Fibroblast of skin of right biceps (primary cell): ENCODE results near the gene ARID1B.

Experiments
- DNase-seq: peaks from one replicate; pipeline ENCODE4 v3.0.0-alpha.2; 2013

Gene ARID1B

GRCh38 chr6:157198425-157199279 is 421.5 kb downstream of the ARID1B start:
- DNase-seq, result peak; percentile 24

- no peak for DNase-seq
Measured at GRCh38 chr6:157200117-157200516, 422.9 kb downstream of the ARID1B start.

GRCh38 chr6:157200611-157201010 is 423.4 kb downstream of the ARID1B start:
- no peak for DNase-seq

DNA sequence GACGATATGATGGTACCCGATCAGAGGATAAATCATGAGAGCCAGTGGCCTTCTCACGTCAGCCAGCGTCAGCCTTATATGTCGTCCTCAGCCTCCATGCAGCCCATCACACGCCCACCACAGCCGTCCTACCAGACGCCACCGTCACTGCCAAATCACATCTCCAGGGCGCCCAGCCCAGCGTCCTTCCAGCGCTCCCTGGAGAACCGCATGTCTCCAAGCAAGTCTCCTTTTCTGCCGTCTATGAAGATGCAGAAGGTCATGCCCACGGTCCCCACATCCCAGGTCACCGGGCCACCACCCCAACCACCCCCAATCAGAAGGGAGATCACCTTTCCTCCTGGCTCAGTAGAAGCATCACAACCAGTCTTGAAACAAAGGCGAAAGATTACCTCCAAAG is 423.9 kb downstream of the ARID1B start:
- no peak for DNase-seq

GRCh38 chr6:157203312-157203744 is 426.1 kb downstream of the ARID1B start:
- no peak for DNase-seq

GRCh38 chr6:157203764-157204163 is 426.6 kb downstream of the ARID1B start:
- no peak for DNase-seq

GRCh38 chr6:157205473-157206358 is 428.5 kb downstream of the ARID1B start:
- no peak for DNase-seq

DNA sequence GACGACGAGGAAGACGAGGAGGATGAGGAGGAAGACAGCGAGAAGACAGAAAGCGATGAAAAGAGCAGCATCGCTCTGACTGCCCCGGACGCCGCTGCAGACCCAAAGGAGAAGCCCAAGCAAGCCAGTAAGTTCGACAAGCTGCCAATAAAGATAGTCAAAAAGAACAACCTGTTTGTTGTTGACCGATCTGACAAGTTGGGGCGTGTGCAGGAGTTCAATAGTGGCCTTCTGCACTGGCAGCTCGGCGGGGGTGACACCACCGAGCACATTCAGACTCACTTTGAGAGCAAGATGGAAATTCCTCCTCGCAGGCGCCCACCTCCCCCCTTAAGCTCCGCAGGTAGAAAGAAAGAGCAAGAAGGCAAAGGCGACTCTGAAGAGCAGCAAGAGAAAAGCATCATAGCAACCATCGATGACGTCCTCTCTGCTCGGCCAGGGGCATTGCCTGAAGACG is 429.2 kb downstream of the ARID1B start:
- DNase-seq, result no peak

DNA sequence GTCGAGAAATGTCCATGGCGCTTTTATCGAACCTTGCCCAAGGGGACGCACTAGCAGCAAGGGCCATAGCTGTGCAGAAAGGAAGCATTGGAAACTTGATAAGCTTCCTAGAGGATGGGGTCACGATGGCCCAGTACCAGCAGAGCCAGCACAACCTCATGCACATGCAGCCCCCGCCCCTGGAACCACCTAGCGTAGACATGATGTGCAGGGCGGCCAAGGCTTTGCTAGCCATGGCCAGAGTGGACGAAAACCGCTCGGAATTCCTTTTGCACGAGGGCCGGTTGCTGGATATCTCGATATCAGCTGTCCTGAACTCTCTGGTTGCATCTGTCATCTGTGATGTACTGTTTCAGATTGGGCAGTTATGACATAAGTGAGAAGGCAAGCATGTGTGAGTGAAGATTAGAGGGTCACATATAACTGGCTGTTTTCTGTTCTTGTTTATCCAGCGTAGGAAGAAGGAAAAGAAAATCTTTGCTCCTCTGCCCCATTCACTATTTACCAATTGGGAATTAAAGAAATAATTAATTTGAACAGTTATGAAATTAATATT is 430.4 kb downstream of the ARID1B start:
- no peak for DNase-seq

DNA sequence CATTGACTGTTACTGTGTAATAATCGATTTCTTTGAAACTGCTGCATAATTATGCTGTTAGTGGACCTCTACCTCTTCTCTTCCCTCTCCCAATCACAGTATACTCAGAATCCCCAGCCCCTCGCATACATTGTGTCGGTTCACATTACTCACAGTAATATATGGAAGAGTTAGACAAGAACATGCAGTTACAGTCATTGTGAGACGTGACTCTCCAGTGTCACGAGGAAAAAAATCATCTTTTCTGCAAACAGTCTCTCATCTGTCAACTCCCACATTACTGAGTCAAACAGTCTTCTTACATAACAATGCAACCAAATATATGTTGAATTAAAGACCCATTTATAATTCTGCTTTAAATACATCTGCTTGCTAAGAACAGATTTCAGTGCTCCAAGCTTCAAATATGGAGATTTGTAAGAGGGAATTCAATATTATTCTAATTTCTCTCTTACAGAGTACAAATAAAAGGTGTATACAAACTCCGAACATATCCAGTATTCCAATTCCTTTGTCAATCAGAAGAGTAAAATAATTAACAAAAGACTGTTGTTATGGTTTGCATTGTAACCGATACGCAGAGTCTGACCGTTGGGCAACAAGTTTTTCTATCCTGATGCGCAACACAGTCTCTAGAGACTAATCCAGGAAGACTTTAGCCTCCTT is 432.8 kb downstream of the ARID1B start:
- DNase-seq, result no peak

GRCh38 chr6:157210954-157211353 is 433.8 kb downstream of the ARID1B start:
- no peak for DNase-seq

DNA sequence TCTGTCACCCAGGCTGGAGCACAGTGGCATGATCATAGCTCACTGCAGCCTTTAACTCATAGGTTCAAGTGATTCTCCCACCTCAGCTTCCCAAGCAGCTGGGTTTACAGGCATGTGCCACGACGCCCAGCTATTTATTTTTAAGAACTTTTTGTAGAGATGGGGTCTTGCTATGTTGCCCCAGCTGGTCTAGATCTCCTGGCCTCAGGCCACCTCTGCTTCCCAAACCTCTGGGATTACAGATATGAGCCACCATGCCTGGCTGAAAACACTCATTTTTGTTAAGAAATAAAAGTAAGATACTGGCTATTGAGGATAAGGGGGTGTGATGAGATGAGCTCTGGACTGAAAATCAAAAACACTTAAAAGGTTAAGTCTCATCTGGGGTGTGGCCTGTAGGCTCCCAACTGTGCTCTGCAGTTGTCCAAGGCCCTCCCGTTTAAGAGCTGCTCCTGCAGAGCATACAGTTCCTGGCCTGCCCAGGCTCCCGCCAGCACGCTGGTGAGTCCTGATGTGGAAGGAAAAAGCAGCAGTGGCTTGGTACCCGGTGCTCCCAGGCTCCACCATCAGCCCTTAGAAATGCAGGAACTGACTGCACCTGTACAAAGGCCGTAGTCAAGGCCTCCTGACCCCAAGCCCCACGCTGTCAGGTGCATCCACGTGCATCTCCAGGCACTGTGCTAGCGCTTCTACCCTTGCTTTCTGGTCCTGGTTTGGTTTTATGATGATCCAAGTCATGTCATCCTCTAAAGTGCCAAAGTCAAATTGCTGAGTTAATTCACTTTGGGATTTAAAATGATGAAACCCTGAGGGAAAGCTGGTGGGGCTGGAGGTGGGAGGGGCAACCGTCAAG is 434.7 kb downstream of the ARID1B start:
- DNase-seq, result no peak

- no peak for DNase-seq
Measured at GRCh38 chr6:157213426-157213825, 436.2 kb downstream of the ARID1B start.

DNA sequence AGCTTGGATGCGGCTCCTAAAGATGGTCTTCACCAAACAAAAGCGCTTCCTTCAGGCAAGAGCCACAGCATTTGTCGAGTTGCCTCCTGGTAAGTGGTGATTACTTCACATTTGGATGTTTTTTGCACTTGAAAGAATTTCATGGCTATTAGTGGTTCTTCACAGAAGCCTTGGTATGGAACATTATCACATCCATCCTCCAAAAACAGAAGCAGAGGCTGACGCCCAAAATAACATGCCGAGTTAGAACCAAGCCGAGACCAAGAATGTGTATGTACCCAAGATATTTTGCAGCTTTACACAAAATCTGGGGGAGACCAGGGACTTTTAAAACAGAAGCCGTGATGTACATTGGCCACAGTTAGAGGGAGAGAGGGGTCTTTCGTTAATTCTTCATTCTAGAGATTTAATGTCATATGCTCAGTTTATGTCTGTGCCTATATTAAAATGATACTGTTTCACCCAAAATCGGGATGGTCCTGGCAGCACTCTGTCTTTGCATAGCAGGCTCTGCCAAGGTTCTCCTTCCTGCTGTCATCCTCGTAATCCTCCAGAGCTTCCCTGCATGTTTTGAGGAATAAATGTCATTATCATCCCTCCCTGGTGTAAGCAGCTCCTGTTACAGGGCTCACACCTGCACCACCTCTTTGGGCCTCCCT is 436.9 kb downstream of the ARID1B start:
- DNase-seq, result no peak

- no peak for DNase-seq
Measured at GRCh38 chr6:157215717-157216116, 438.5 kb downstream of the ARID1B start.

GRCh38 chr6:157216570-157216969 is 439.4 kb downstream of the ARID1B start:
- no peak for DNase-seq

DNA sequence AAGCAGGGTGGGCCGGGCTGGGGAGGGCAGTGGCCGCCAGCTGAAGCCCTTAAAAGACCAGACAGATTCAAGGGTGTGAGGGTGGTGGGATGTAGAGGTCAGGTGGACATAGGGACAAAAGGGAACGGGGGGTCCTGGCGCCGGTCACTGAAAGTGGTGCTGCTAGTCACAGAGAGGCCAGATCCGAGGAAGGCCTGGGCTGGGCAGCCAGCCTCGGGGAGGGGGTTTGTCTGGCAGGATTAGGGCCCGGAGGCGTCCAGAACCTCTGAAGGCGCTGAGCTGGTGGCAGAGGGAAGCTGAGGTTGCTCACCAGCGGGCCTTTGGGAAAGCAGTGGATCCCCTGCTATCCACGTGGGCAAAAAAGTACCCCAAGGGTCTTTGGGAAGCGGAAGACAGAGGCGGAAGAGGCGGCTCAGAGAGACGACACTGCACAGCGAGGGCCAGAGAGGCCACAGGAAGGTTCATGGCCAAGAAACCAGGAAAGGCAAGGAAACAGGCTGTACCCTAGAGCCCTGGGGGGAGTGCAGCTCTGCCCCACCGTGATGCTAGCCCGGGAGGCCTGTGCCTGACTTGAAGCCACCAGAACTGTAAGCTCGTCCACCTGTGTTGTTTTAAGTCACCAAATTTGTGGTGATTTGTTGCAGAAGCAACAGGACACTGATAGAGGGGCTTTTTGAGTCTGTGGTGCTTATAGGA is 440.2 kb downstream of the ARID1B start:
- DNase-seq, result no peak

DNA sequence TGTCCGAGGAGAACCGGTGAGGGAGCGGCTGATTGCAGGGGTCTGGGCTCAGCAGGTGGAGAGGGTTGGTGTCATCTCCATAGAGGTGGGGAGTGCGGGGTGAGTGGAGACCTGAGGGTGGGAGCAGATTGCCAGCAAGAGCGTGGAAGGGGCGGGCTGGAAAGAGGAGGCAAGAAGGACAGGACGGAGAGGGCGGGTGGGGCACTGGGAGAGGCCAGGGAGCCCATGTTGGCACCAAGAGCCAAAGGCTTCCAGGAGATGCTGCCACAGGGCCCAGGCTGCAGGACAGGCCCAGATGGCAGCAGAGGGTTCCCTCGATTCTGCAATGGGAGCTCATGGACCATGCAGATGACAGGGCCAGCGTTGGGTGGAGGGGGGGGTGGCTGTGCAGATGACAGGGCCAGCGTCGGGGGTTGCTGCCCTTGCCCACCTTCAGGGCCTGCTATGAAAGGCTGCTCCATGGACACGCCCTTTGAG is 440.8 kb downstream of the ARID1B start:
- no peak for DNase-seq

DNA sequence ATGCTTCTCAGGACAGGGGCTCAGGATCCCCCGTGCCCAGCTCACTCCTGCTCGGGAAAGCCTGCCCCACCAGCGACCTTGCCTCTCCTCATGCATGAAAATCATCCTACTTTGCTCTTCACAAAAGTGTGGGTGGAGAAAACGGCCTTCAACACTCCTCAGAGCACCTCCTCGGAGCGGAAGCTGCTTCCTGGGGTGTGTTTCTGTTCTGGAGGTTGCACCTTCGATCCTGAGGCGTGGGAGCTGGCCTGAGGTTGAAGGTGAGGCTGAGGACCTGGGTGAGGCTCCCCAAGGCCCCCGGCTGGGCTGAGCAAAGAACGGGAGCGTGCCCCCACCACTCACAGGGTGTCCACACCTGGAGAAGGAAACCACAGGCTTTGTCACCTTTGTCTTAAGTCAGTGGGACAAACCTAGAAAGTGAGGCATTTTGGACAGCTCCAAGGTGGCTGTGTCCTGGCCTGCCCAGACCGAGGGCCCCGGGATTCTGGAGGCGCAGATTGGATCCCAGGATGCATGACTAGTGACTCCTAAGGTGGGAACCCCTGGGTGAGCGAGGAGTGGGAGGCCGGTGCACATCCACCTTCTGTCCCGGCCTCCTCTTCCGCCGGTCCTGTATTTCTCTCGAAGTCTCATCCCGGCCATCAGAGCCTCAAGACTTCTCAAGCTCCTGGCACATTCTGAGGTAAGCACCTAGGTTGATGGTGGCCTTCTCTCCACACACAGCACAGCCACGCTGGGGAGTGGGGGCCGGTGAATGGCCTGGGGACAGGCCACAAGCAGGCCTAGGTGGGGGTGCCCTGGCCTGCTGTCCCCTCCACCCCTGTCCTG is 441.4 kb downstream of the ARID1B start:
- no peak for DNase-seq
